Measurements from ENCODE around the gene C3orf38.
"Not testable (repeated sequence)": the region's sequence is repeated elsewhere in the genome, so short reads cannot be mapped to it uniquely, and the experiment has no call there.

Gene C3orf38

GRCh38 chr3:88166419-88166971, 16.7 kb downstream of the C3orf38 start:
- no peak for DNase-seq

DNA sequence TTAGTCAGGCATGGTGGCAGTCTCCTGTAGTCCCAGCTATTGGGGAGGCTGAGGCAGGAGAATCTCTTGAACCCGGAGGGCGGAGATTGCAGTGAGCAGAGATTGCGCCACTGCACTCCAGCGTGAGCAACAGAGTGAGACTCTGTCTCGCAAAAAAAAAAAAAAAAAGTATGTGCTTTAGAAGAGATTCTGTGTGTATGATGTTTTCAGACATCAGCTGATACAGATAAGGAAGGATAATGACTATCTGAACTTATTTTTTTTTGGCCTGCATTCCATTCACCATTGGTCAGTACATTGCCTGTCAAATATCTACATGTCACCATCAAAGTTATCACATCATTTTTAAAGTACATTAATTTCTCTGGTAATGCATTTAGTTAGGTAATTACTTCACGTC, 17.4 kb downstream of the C3orf38 start:
- DNase-seq = no peak

- no peak for DNase-seq
Measured at GRCh38 chr3:88167704-88168103, 17.9 kb downstream of the C3orf38 start.

GRCh38 chr3:88168171-88168570, 18.4 kb downstream of the C3orf38 start:
- no peak for DNase-seq

GRCh38 chr3:88180398-88180999, 30.7 kb downstream of the C3orf38 start:
- DNase-seq = no peak

GRCh38 chr3:88182165-88182918, 32.6 kb downstream of the C3orf38 start:
- DNase-seq = not testable (repeated sequence)

- DNase-seq = no peak
Measured at GRCh38 chr3:88188436-88188835, 38.7 kb downstream of the C3orf38 start.

GRCh38 chr3:88189361-88189810, 39.6 kb downstream of the C3orf38 start:
- no peak for DNase-seq

DNA sequence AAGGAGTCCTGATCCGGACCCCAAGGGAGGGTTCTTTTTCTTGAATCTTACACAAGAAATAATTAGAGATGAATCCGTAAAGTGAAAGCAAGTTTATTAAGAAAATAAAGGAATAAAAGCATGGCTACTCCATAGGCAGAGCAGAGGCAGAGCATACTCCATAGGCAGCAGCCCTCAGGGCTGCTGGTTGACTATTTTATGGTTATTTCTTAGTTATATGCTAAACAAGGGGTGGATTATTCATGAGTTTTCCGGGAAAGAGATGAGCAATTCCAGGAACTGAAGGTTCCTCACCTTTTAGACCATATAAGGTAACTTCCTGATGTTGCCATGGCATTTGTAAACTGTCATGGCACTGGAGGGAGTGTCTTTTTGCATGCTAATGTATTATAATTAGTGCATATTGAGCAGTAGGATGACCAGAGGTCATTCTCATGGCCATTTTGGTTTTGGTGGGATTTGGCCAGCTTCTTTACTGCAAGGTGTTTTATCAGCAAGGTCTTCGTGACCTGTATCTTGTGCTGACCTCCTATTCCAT, 42.2 kb downstream of the C3orf38 start:
- no peak for DNase-seq

DNA sequence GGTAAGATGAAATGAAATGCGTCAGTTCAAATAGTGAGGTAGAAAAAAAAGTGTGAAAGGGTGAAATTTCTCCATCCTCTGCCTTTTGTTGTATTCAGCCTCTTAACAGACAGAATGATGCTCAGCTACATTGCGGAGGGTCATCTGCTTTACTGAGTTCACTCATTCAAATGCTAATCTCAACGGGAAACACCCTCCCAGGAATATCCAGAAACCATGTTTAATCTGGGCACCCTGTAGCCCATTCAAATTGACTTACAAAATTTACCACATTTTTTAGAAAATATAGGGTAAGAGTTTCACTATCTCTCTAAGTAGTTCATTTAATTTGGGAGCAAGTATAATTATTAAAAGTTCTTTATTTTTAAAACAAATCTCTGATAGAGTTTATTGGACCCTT, 42.9 kb downstream of the C3orf38 start:
- no peak for DNase-seq

DNA sequence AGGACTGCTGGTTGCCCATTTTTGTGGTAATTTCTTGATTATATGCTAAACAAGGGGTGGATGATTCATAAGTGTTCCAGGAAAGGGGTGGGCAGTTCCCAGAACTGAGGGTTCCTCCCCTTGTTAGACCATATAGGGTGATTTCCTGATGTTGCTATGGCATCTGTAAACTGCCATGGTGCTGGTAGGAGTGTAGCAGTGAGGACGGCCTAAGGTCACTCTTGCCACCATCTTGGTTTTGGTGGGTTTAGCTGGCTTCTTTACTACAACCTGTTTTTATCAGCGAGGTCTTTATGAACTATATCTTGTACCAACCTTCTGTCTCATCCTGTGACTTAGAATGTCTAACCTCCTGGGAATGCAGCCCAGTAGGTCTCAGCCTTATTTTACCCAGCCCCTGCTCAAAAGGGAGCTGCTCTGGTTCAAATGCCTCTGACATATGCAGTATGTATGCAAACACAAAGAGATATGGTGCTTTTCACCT, 46.2 kb downstream of the C3orf38 start:
- DNase-seq = no peak

DNA sequence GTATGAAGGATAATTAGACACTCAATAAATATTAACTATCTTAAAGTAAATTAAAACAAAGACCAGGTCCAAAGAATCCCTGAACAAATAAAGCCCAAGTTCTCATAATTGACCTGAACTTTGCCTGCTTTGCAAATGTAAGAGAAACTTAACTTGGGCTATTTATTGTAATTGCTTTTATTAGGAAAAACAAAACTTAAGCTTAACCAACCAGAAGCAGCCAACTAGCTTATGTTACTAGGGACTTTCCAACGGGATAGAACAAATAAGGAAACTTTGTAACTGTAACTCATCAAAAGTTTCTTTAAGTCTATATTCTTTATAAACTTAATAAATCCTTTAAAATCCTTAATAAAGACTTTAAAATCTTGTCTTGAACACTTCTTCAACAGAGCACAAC, 48.4 kb downstream of the C3orf38 start:
- no peak for DNase-seq

DNA sequence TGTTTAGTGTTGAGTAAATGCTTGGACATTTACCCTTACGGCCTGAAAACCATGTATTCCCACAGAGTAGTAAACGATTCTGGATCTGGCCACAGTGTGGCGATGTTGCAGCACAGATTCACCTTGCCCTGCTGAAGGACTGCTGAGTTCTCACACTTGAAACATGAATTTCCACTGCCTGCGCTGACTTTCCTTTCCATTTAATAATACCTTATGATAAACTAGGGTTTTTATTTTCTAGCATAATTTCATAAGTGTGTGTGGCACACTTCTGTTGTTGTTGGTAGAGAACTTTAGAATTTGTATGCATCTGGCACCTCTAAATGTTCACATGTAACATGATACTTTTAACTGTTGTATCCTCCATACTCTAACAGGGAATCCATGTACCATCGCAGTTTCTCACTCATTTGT, 53.9 kb downstream of the C3orf38 start:
- peak; percentile 72 for DNase-seq
